MM.1S (cell line): ENCODE measurements around the gene POMC.

ENCODE experiments used
- EZH2 ChIP-seq: fragments of 300-600 bp; sonication (generic); optimal IDR thresholded peaks from 2 replicates; pipeline ENCODE3; 2017; ENCODE audit warnings: low read depth, mild to moderate bottlenecking, antibody characterized with exemption, low read length, mixed read lengths
- EZH2phosphoT487 ChIP-seq: fragments of 300-600 bp; sonication (generic); IDR thresholded peaks from 2 replicates; pipeline ENCODE4 v1.6.1; 2018; ENCODE audit warnings: antibody characterized with exemption, low read length
- TF ChIP-seq, protein P1 (sequence below): fragments of 300-600 bp; sonication (generic); IDR thresholded peaks from 2 replicates; pipeline ENCODE4 v1.5.1; 2016; ENCODE audit warnings: antibody characterized with exemption, low read length, mixed read lengths

DNA sequence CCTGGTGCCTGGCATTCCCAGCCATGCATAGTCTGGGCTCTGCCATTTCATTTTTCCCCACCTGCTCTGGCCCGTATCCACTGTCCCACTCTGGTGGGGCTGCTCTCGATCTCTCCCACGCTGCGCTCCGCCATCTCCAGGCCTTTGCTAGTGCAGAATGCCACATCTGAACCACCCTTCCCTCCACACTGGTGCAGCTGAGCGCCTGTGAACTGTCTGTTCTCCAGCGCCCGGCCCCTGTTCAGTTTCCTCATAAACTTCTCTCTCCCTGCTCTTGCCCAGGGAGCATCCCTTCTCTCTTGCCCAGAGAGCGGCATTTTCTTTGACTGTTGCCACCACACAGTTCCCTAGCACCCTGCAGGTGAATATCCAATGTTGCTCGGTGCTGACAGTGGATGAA, 21.5 kb downstream of the POMC start:
- TF ChIP-seq, protein P1, sequence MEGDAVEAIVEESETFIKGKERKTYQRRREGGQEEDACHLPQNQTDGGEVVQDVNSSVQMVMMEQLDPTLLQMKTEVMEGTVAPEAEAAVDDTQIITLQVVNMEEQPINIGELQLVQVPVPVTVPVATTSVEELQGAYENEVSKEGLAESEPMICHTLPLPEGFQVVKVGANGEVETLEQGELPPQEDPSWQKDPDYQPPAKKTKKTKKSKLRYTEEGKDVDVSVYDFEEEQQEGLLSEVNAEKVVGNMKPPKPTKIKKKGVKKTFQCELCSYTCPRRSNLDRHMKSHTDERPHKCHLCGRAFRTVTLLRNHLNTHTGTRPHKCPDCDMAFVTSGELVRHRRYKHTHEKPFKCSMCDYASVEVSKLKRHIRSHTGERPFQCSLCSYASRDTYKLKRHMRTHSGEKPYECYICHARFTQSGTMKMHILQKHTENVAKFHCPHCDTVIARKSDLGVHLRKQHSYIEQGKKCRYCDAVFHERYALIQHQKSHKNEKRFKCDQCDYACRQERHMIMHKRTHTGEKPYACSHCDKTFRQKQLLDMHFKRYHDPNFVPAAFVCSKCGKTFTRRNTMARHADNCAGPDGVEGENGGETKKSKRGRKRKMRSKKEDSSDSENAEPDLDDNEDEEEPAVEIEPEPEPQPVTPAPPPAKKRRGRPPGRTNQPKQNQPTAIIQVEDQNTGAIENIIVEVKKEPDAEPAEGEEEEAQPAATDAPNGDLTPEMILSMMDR = no peak
- TF ChIP-seq EZH2 (no peak), EZH2phosphoT487 (no peak)
